HG03039 (cell line): ENCODE measurements around the gene PRIM1.
"Not testable (repeated sequence)": the region's sequence is repeated elsewhere in the genome, so short reads cannot be mapped to it uniquely, and the experiment has no call there.

Experiments used
- ATAC-seq: cut with Tn5 transposase; IDR thresholded peaks from one replicate; pipeline ENCODE4 v1.9.1; 2021; ENCODE audit warnings: mild to moderate bottlenecking, moderate library complexity; ENCODE audit not compliant: unreplicated experiment

PRIM1 gene

GRCh38 chr12:56761812-56762211 is 9.7 kb upstream of the PRIM1 start:
- ATAC-seq = no peak

- ATAC-seq = no peak
These were observed 8.3 kb upstream of the PRIM1 start for GRCh38 chr12:56760460-56760859.

GRCh38 chr12:56759263-56759908 is 7.3 kb upstream of the PRIM1 start:
- no peak for ATAC-seq

- no peak for ATAC-seq
These were observed 6.7 kb upstream of the PRIM1 start for GRCh38 chr12:56758728-56759262.

- not testable (repeated sequence) for ATAC-seq
These were observed 5.8 kb upstream of the PRIM1 start for GRCh38 chr12:56757971-56758370.

- no peak for ATAC-seq
These were observed 1.4 kb upstream of the PRIM1 start for GRCh38 chr12:56753566-56753965.

GRCh38 chr12:56750596-56750995 is 1.5 kb downstream of the PRIM1 start:
- ATAC-seq = not testable (repeated sequence)

GRCh38 chr12:56749853-56750252 is 2.3 kb downstream of the PRIM1 start:
- ATAC-seq = no peak

GRCh38 chr12:56749359-56749758 is 2.8 kb downstream of the PRIM1 start:
- ATAC-seq = no peak

GRCh38 chr12:56728139-56728861 is 23.8 kb downstream of the PRIM1 start:
- no peak for ATAC-seq

GRCh38 chr12:56726196-56726675 is 25.9 kb downstream of the PRIM1 start:
- not testable (repeated sequence) for ATAC-seq

GRCh38 chr12:56725723-56726102 is 26.4 kb downstream of the PRIM1 start:
- no peak for ATAC-seq

GRCh38 chr12:56724972-56725722 is 27.0 kb downstream of the PRIM1 start, which contains the start of gene NACA:
NACA (minus strand) TSS chr12:56725299; CDS start chr12:56724521, 778 bp downstream.
- peak; percentile 90 for ATAC-seq

GRCh38 chr12:56724701-56724971 is 27.5 kb downstream of the PRIM1 start:
- no peak for ATAC-seq

- no peak for ATAC-seq
These were observed 28.0 kb downstream of the PRIM1 start for GRCh38 chr12:56723889-56724700.

- ATAC-seq = no peak
These were observed 28.8 kb downstream of the PRIM1 start for GRCh38 chr12:56723352-56723751.

- ATAC-seq = no peak
These were observed 29.3 kb downstream of the PRIM1 start for GRCh38 chr12:56722832-56723231.

- no peak for ATAC-seq
These were observed 30.4 kb downstream of the PRIM1 start for GRCh38 chr12:56721721-56722120.

- ATAC-seq = no peak
These were observed 30.9 kb downstream of the PRIM1 start for GRCh38 chr12:56721216-56721615.

GRCh38 chr12:56720731-56721151 is 31.4 kb downstream of the PRIM1 start:
- ATAC-seq = no peak

- ATAC-seq = no peak
These were observed 33.1 kb downstream of the PRIM1 start for GRCh38 chr12:56719056-56719455.
